ENCODE data around the gene AIFM2.
"Not testable (repeated sequence)": the region's sequence is repeated elsewhere in the genome, so short reads cannot be mapped to it uniquely, and the experiment has no call there.

AIFM2 gene

DNA sequence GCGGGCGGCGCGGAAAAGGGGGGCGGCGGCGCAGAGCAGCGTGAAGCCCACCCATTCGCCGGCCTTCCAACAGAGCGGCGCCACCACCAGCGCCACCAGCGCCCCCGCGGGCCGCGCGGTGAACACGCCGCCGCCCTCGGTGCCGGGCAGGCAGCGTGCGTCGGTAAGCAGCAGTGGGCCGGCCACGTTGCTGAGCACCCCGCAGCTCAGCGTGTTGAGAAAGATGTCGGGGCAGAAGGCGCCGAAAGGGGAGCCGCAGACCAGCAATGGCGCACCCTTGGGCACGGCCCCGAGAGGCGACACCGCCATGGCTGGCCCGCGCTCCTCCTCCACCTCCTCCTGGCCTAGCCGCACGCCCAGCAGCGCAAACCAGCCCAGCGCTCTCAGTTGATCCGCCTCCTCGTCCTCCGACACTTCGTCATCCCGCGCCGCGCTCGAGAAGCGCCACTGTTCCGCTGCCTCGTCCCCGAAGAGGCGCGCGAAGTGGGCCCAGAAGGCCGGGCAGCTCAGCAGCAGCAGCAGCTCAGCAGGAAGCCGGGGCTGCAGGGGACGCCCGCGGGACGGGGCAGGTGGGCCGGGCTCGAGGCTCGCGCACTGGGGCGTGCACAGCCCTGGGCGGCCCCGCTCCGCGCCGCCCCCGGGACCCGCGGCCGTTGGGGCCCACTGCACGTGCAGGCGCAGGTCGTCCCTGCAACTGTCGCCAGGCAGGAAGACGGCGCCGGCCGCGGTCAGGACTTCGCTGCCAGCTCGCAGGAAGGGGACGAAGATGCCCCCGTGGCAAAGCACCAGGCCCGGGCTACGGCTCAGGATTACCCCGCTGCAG lies 13.3 kb upstream of the AIFM2 start:
- peak; percentile 27 to 42 for DNase-seq (ENCODE audit: low read depth in 2 of 2)

DNA sequence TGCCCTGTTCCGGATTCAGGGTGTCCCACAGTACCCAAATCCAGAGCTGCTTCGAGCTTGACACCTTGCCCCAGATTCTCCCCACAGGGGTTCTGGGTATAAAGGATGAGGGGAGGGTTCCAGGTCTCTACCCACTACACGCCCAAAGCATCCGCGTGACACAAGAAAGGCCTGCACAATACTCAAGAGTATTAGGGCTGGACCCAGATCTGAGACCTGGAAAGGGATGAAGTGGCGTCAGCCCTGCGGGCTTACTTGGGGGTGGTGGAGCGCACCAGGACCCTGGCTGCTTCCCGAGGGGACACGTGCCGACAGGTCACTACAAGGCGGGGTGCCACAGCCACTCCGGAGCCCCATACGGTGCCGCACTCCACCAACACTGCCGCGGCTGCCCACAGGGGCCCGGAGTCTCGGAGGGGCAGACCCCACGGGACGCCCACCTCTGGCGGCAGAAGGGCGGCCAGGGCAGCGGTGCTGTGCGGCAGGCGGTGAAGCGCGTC lies 12.6 kb upstream of the AIFM2 start:
- no peak for DNase-seq (ENCODE audit: low read depth in 2 of 2)

DNA sequence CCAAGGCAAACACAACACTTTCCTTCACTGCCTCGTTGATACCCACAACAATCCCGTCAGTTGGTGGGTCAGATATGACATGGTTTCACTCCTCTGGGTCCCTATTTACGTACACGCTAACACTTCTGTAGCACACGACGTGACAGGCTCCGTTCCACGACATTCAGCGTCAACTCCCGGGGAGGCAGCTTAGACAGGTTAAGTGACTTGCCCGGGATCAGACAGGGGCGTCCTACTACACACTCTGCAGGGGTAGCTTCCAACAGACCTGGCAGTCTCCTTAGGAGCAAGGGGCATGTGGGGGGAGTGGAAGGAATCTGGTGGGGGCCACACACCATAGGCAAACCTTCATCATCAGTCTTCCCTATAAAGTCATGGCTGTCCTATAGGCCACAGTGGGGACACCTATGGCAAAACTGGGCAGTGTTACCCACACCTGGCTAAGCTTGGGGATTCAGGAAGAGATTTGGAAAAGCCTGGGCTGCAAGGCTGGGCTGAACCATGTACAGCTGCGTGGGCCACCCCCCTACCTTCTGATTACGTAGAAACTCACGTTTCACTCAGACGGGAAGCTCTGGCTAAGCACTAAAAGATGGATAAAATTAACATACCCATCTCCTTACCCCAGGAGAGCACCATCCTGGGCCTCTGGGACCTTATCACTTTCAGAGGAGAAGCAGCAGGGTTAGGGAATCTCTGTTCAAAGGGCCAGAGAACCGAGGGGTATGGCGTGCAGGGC lies 11.9 kb upstream of the AIFM2 start:
- no peak for DNase-seq (ENCODE audit: low read depth in 2 of 2)

DNA sequence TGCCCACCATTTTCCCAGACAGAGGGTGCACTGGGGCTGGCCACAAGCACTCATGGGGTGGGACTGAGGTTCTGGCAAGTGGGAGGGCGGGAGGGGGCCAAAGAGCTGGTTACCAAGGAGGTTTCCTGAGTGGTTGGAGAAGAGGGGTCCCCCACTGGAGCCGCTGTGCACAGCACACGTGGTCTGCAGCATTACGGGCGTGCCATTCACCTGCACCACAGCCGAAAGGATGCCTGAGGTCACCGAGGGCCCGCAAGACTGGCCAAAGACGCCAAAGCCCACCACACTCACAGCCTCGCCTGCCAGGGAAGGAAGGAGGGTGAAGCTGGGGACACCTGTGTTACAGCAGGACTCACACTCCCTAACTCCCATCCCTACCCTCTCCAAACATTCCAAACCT lies 9.9 kb upstream of the AIFM2 start:
- no peak for DNase-seq (ENCODE audit: low read depth in 2 of 2)

DNA sequence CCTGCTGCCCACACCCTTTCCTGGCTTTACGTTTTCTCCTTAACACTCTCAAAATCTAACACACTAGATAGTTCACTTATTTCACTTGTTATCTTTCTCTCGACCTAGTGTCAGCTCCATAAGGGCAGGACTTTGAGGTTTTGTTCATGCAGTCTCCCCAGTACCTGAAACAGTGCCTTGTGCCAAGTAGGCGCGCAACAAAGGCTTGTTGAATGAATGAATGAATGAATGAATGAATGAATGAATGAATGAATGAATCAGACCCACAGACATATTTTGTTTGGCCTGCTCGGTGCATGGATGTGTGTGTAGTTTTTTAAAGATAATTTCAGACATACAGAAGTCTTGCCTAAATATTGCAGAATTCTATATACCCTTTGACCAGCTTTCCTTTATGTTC lies 7.7 kb upstream of the AIFM2 start:
- no peak for DNase-seq (ENCODE audit: low read depth in 2 of 2)

DNA sequence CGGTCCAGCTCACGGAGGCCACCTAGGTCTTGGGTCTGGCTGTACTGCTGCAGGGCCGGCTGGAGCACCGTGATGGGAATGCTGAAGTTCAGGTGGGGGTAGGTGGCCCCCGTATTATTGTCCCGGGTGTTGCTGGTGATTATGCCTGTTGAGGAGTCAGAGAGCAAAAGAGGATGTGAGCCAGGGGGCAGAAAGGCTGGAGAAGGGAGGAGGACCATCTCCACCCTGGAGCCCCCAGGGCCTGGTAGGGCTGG lies 7.3 kb upstream of the AIFM2 start:
- DNase-seq (ENCODE audit: low read depth in 2 of 2): no peak

DNA sequence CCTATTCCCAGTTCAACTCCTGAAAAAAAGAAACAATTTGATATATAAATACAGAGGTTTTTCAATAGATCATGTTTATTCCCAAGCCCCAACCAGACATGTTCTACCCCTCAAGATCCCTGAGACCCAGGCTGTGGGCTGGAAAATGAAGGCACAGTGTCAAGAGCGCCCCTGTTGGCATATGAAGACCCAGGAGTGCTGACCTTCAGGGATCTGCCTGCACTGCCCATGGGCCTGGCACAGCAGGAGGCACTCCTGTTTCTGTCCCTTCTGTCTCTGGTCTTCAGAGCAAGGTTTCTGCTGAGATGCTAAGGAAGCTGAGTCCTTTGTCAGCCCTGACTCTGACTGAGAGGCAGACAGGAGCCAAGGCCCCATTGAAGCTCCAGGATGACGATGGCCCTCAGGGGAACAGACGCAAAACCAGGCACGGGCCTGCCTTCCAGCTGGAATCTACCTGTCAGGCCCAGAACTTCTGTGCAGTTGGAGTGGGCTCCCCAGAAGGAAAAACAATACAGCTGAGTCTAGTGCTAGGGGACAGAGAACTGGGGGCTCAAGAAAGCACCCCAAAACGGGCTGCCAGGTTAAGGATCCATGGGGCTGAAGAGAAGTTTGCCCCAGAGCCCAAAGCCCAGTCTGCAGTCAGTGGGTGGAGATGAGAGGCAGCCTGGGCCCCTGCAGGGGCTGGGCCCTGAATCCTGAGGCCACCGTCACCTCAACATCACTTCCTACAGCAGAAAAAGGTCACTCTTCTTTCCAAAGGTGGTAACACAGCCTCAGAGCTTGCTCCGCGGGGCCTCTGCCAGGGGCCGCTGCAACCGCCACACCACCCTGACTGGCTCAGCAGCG lies 6.7 kb upstream of the AIFM2 start:
- no peak for DNase-seq (ENCODE audit: low read depth in 2 of 2)

DNA sequence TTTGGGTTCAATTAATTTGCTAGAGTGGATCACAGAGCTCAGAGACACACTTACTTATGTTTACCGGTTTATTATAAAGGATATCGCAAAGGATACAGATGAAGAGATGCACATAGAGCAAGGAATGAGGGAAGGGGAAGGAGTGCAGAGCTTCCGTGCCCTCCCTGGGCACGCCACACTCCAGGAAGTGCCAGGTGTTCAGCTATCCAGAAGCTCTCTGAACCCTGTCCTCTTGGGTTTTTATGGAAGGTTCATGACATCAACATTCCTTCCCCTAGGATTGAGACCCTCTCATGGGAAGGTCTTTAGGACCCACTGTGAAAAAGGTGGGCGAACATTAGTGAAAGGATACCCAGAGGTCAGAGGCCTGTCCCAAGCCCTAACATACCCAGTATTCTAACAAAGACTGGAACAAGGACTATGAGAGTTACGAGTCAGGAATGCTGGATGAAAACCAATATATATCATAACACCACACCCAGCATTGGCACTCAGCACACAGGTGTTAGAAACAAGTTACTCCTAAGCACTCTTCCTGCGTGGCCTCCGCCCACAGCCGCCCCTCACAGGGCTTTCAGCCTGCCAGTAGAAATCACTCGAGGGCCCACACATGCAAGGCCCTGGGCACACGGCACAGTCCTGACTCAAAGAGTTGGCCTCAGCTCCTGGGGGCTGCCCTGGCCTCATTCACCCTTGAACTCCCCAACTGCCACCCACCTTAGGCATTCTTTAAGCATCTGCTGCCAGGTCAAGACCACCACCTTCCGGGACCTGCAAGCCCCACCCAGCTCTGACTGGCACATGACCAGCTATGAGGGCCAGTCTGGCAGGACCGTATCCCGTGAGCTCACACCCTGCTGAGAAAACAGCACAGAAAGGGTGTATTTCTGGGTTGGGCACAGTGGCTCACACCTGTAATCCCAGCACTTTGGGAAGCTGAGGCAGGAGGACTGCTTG lies 5.6 kb upstream of the AIFM2 start:
- no peak for DNase-seq (ENCODE audit: low read depth in 2 of 2)

DNA sequence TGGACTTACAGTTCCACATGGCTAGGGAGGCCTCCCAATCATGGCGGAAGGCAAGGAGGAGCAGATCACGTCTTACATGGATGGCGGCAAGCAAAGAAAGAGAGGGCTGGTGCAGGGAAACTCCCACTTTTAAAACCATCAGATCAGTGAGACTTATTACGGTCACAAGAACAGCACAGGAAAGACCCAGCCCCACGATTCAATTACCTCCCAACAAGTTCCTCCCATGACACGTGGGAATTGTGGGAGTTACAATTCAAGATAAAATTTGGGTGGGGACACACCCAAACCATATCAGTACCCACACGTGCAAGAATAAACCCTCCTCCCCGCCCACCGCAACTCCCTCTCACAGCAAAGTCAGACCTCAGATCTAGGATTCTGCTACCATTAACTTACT lies 4.5 kb upstream of the AIFM2 start:
- no peak for DNase-seq (ENCODE audit: low read depth in 2 of 2)

DNA sequence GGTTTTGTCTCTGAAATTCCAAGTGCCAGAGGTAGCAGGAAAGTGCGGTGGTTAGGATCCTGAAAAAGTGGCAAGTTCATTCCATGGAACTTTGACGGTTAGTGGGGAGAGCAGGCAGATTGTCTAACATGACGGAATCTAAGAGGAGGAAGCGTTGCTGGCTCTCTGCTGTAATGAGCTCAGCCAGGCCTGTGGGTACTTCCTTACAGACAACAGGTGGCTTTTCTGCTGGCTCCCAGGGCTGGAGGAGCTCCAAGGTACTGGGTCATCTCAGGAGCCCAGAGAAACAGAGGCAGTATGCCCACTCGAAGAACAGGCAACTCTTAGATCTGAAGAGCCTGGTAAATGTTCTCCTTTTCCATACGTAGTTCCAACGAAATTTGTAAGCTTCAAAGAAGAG lies 3.1 kb upstream of the AIFM2 start:
- no peak for DNase-seq (ENCODE audit: low read depth in 2 of 2)

DNA sequence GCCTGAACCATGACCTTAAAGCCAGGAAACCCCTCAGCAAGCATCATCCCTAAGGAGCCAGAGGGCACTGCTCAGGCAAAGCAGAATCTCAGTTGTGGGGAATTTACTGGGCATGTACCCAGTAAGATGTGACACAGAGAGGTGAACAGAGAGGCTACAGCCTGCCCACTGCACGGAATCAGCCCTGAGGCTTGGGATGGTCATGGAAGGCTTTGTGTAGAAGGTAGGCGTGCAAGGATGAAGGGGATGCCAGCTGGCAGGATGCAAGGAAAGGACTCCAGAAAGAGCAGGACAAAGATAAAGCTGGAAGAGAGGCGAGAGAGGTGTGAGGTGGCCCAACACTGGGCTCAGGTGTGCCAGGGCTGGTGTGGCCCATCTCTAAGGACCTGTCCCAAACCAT lies 2.4 kb upstream of the AIFM2 start:
- DNase-seq (ENCODE audit: low read depth in 2 of 2): no peak

DNA sequence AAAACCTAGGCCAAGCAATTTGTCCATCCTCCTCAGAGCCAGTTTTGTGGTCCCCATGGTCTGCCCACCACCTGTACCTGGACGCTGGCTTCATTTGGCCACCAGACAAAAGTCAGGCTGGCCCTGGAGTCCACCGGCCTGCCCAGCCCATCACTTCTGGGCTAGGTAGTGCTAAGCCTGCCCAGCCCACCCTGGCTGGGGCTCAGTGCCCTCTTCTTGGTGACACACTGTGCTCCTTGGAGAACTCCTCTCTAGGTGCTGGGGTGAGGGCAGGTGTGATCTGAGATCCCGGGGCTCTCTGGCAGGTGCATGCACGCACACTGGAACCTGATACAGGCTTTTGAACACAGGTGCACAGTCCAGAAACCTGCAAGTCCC lies 1.1 kb downstream of the AIFM2 start:
- no peak for DNase-seq (ENCODE audit: low read depth in 2 of 2)

DNA sequence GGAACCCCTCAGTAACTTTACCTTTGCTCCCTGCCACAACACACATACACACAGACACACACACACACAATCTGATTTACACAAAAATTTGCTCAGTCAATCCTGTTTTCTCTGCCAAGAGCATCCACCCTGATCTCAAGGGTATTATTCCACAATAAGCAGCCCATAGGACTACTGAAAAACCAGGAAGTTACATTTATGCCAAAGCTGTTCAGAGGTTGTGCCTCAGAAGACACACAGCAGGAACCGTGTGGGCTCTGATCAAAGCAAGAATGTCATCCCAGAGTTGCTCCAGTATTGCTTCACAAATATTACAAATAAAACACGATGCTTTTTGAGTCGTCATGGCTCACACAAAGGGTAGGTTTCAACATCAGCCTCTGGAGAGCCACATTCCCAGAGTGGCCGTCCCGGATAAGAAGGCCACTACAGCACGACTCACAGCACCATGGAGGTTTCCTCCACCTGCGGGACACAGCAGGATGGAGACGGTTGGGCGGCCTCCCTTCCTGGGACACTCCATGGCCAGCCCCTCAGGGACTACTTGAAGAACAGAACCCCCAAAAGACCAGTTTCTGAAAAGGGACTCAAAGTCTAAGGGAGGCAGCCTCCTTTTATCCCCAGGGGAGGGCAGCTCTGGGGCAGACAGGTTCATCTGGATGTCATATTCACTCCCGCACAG lies 1.6 kb downstream of the AIFM2 start:
- DNase-seq (ENCODE audit: low read depth in 2 of 2): no peak

DNA sequence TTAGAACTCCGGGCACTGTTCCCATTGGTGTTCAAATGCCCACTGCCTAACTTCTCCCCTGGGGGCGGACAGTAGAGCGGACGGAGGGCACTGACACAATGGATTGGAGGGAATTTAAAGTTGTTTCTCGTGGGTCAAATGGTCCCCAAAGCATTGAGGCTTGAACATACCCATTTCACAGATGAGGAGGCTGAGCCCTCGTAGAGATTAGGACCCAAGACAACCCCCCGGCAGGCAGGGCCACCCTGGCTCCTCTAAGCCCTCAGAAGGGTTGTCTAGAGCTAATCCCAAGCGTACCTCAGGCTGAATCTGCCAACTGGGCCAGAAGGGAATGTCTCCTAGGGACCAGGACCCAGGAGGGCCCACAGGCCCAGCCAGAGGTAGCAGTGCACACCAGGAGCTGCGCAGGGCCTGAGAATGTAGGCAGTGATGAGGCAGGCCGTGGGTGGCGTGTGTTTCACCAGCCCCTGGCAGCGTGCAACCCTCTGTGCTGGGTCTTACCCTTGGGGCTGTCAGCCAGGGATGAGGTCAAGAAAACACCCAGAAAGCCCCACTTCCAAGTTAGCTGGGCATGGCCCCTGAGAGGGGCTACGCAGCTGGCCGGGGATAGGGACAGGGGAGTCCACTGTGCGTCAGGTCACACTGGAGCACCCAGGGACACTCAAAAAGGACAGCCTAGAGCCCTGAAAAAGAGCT lies 5.8 kb downstream of the AIFM2 start:
- no peak for DNase-seq (ENCODE audit: low read depth in 2 of 2)

DNA sequence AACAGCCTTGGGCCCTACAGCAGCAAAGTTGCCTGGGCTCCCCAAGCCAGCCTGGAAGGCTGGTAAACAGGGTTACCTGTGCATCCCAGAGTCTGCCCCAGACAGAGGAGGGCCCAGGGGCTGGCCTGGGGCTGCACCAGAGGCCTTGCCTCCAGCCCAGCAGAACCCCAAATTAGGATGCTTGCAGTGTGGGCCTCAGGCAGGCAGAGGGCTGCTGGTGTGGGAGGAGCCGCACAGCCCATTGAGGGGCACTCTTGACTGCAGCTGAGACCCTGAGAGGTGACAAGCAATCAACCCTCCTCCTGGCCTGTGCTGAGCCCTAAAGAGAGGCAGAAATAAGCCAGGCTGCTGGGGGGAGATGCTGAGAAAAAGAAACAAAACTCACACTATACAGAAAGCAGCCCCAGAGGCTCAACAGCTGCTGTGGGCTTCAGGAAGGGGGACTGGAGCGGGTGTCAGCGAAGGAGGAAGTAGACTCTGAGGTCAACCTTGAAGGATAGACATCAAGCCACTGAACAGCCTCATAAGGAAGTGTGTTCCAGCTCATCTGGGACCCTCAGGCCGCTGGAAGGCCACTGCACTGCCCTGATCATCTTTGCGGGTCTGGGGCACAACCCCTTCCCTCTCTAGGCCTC lies 6.6 kb downstream of the AIFM2 start:
- DNase-seq (ENCODE audit: low read depth in 2 of 2): no peak

DNA sequence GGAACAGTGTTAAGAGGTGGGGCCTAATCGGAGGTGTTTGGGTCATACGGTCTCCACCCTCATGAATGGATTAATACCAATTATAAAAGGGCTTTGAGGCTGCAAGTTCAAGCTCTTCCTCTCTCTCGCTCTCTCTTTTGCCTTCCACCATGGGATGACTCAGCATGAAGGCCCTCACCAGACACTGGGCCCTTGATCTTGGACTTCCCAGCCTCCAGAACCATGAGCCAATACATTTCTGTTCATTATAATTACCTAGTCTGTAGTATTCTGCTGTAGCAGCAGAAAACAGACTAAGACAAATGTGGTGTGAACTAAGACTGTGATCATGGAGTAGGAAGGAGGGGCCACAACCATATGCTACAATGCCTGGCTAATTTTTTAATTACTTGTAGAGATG lies 7.7 kb downstream of the AIFM2 start:
- DNase-seq (ENCODE audit: low read depth in 2 of 2): no peak

DNA sequence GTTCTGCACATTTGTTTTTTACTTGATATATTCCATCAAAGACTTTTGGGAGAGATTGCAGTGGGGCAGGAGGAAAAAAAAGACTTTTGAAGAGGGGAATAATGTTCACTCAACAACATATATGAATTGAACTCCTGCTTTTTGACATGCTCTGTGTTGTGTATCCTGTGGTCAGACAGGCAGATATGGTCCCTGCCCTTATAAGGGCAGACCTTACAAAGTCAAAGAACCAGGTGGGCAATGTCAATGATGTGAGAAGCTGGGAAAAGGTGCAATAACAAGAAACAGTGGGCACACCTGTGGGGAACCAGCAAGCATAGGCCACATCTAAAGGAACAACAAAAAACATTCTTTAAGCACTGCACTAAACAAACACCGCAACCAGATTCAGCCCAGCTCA lies 8.2 kb downstream of the AIFM2 start:
- DNase-seq (ENCODE audit: low read depth in 2 of 2): no peak

DNA sequence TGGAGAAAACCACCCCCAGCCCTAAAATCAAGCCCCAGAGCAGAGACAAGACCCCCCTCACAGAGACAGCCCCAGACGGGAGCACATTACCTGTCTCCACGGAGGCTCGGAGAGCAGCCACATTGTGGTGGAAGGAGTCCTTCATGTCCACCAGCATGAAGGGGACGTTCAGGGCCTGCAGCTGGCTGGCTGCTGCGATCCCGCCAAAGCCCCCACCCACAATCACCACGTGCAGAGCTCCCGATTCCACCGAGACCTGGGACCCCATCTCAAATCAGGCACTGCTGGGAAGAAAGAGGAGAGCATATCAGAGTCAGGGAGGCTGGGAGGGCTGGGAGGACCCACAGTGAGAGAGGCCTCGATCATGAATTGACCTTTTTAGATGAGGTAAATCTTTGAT lies 8.8 kb downstream of the AIFM2 start:
- no peak for DNase-seq (ENCODE audit: low read depth in 2 of 2)

DNA sequence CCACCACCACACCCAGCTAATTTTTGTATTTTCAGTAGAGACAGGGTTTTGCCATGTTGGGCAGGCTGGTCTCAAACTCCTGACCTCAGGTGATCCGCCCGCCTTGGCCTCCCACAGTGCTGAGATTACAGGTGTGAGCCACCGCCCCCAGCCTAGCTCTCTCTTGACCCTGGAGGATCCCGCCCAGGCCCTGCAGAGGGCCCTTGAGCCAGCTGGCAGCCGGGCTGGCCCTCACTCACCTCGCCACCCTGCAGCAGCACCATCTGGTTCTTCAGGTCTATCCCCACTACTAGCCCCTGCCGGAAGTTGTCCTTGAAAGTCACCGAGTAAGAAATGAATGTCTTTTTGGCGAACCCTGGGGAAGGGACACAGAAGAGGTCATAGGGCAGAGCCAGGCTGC lies 9.5 kb downstream of the AIFM2 start:
- not testable (repeated sequence) for DNase-seq (ENCODE audit: low read depth in 2 of 2)

DNA sequence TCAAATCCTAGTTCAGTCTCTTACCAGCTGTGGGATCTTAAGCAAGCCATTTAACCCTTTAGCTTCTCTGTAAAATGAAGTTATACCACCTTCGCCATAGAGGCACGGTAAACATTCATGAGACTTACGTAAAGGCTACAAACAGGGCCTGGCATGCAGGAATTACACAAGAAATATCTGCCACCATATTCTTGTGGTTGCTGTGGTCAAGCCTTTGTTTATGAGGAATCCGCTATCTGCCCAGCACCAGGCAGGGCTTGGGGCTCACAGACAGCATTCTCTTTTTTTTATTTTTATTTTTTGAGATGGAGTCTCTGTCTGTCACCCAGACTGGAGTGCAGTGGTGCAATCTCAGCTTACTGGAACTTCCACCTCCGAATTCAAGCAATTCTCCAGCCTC lies 9.9 kb downstream of the AIFM2 start:
- no peak for DNase-seq (ENCODE audit: low read depth in 2 of 2)
